ENCODE data around the gene ZNF23.

DNA sequence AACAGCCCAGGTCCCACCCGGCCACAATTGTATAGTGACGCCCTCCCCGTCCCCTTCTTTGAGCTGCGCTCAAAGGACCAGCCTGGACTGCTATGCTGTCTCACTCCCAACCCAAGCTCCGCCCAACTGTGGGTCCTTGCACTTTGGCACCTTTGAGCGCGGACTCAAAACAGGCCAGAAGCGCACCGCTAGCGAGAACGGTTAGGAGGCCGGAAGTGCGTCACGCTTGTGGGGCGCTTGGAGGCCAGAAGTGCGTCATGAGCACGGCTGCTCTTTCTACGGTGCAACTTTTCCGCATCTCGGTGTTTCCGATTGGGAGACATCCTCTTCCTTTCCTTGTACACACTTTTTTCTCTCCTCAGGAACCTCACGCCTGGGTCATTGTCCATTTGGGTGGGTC lies 27.1 kb upstream of the ZNF23 start, which contains the start of gene ZNF19:
- TF ChIP-seq GATA3 (IDR thresholded peaks at IDR 0.05; ENCODE audit: low read depth, low read length) (no peak), GATA2 (IDR thresholded peaks at IDR 0.05; ENCODE audit: low read depth, low read length) (no peak)

Measured in SH-SY5Y (cell line).